GM12891 (cell line): ENCODE data around the gene FCRLA.
"Not testable (repeated sequence)": the region's sequence is repeated elsewhere in the genome, so short reads cannot be mapped to it uniquely, and the experiment has no call there.

Source experiments
- DNase-seq: peaks from one replicate; pipeline ENCODE4 v3.0.0; 2011; ENCODE audit warnings: low spot score; ENCODE audit not compliant: insufficient read length
- FAIRE-seq: peaks from 2 replicates; lab custom pipeline; 2011; peaks lifted over from hg19 to GRCh38; lab: Jason Lieb, UNC
- PAX5 ChIP-seq: IDR thresholded peaks from 2 replicates; pipeline ENCODE4 v1.6.1; 2011; ENCODE audit warnings: low read length, moderate library complexity, mild to moderate bottlenecking; ENCODE audit not compliant: insufficient read depth, severe bottlenecking
- POLR2A ChIP-seq: IDR thresholded peaks from 2 replicates; pipeline ENCODE4 v1.6.1; 2011; ENCODE audit warnings: low read depth, low read length, control low read depth
- POLR2AphosphoS5 ChIP-seq: IDR thresholded peaks from 2 replicates; pipeline ENCODE4 v1.6.1; 2011; ENCODE audit warnings: low read depth, low read length, control low read depth
- POU2F2 ChIP-seq: IDR thresholded peaks from 2 replicates; pipeline ENCODE4 v1.6.1; 2011; ENCODE audit warnings: low read depth, mild to moderate bottlenecking, control low read depth, low read length, moderate library complexity
- SPI1 ChIP-seq: IDR thresholded peaks from 2 replicates; pipeline ENCODE4 v1.6.1; 2011; ENCODE audit warnings: low read depth, low read length, control low read depth
- TAF1 ChIP-seq: IDR thresholded peaks from 2 replicates; pipeline ENCODE4 v1.6.1; 2011; ENCODE audit warnings: low read depth, low read length, control low read depth

Gene FCRLA

GRCh38 chr1:161710560-161710959 is 3.5 kb downstream of the FCRLA start:
- no peak for TF ChIP-seq SPI1
- TF ChIP-seq PAX5, result no peak
- no peak for TF ChIP-seq POU2F2
- TF ChIP-seq POLR2AphosphoS5, result no peak
- TF ChIP-seq TAF1, result no peak
- TF ChIP-seq POLR2A, result no peak
- DNase-seq, result no peak
- peak; percentile 13 for FAIRE-seq

DNA sequence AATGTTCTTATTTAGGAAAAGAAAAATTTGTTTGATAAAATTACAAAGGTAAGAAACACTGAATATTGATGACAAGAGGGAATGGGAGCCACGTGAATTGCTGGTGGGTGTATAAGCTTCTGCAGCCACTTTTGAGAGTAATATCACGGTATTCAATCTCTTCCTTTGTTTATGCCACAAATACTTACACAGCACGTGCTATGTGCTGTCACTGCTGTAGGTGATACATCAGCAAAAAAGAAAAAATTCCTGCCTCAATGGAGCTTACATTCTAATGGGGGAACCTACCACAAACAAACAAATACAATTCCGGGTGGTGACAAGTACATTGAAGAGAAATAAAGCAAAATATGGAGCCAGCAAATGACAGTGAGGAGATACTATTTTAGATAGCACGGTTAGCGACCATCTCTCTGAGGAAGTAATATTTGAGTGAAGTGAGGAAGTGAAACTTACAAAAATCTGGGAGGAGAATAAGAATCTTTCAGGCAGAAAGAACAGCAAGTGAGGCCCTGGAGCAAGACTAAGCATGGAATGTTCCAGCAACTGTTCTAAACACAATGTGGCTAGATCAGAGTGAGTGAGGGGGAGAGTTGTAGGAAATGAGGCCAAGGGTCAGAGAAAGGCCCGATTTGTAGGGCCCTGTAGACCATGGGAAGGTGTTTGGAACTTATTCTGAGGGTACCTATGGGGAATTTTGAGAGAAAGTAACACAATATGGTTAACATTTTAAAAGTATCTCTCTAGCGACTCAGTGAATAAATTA is 11.7 kb downstream of the FCRLA start:
- FAIRE-seq (peak; percentile 73), DNase-seq (no peak)
- TF ChIP-seq SPI1, result peak; percentile 99
- no peak; the same call in 1 of the 2 replicates for TF ChIP-seq TAF1
- no peak for TF ChIP-seq POLR2A
- TF ChIP-seq PAX5, result peak; percentile 12
- no peak for TF ChIP-seq POLR2AphosphoS5

DNA sequence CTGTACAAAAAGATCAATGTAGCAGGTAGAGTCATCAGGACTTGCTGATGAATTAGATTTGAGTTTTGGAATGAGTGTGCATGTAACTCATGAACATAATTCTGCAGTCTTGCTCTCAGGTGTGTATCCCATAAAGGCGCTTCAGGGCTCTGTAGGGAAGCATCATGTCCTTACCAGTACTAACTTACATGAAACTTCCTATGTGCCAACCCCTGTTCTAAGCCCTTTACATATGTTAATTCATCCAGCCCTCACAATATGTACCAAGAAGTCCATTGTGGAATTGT is 12.2 kb downstream of the FCRLA start:
- TF ChIP-seq PAX5, result no peak
- TF ChIP-seq TAF1, result no peak
- TF ChIP-seq POLR2A, result no peak
- no peak for TF ChIP-seq SPI1
- TF ChIP-seq POLR2AphosphoS5, result no peak
- no peak for TF ChIP-seq POU2F2
- DNase-seq, result no peak

DNA sequence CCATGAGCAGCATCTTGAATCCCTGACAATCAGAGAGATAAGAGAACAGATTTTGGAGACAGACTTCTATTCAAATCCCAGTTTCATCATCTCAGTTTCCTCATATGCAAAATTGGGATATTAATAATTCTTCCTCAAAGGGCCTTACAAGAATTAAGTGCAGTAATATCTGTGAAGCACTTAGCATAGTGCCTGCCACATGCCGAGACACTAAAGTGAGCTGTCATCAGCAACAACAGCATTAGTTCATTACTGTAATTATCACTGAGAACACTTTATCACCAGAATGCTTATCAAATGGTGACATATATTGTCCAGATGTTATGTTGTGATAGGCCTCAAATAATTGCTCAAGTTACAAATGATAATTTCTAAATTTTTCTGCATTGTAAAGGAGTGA is 13.4 kb downstream of the FCRLA start:
- TF ChIP-seq PAX5 (no peak), POU2F2 (no peak), SPI1 (no peak), POLR2AphosphoS5 (no peak)
- DNase-seq, result no peak
- no peak for FAIRE-seq

More for the DNA sequence above, 12.2 kb downstream of the FCRLA start:
- no peak for FAIRE-seq

DNA sequence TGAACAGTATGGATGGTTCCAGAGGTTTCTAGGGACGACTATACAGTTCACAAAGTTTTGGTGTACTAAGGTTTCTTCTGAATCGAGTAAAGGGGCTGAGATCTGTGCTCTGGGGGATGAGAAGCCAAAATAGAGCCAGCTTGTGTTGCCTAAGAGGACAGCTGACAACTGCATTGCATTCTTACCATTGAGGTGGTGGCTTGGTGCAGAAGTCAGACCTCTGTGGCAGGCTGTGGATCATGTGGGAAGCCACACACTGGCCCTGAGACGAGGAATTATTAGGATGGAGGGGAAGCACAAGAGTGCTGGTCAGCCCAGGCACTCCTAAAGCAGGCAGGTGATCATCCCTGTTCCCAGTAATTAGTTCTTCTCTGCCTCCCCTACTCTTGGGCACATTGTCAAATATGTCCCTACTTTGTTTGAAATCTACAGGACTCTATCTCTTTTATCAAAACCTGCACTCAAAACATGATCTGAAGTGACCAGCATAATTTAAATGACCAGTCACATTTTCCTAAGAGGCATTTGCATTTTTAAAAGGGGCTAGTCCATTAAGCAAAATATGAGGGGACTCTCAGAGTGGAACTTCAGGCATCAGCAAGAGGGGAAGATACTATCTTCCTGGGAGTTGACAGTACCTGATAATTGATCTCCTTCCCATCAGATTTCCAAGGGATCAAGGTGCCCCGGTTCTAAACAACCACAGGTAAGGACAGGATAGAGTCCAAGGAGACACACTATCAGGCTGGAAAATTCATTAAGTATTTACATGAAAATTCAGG is 14.1 kb downstream of the FCRLA start, which contains the start of gene FCRLB:
FCRLB (plus strand) TSS at position 589 of the 782 bp plus-strand sequence. CDS start 1,129 bp downstream, outside the sequence.
- no peak for TF ChIP-seq POLR2A
- FAIRE-seq (no peak), DNase-seq (no peak)

DNA sequence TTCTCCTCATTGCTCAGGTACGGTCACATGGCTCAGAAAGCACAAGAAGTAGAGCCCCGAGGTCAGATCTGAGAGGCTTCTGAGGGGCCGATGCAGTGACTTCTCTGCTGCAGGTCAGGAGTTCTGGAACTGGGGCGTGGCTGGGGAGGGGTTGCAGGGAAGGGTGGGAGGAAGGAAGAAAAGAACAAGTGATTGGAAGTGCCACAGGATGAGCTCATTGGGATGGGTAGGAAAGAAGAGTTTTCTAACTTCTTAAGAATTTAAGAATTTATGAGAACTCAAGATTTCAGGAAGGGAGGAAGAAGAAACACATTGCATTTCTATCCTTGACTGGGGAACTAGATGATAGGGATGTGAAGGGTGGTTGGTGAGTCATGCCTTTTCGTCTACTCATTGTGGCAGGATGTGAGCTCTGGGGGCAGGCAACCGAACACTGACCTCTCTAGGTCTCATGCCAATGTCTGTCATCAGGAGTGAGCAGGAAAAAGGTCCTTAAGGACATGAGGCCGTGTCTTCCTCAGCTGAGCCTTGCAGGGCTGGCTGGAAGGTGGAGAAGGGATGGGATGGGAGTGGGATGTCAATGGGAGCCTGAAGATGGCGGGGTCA is 14.8 kb downstream of the FCRLA start:
- no peak for DNase-seq
- TF ChIP-seq TAF1 (no peak), SPI1 (no peak), PAX5 (no peak), POLR2AphosphoS5 (no peak), POU2F2 (no peak), POLR2A (no peak)
- peak; percentile 43 for FAIRE-seq

DNA sequence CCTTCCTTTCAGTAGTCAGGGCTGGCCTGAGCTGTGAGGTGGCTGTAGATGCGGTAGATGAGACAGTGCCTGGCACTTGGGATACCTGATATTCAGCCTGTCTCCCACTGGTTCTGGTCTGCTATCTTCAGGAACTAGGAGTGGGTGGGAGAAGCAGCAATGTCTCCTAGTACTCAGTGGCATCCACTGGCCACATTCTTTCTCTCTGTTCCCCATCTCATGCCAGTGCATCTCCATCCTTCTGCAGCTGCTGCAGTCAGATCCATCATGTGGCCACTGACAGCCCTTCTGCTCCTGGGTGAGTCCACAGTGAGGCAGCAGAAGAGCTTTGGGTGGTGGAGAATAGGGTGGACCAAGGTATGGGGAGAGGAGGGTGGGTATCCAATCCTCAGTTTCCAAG is 15.4 kb downstream of the FCRLA start:
- FAIRE-seq (no peak), DNase-seq (no peak)
- TF ChIP-seq TAF1 (no peak), POU2F2 (no peak), POLR2A (no peak), PAX5 (no peak), POLR2AphosphoS5 (no peak), SPI1 (no peak)

DNA sequence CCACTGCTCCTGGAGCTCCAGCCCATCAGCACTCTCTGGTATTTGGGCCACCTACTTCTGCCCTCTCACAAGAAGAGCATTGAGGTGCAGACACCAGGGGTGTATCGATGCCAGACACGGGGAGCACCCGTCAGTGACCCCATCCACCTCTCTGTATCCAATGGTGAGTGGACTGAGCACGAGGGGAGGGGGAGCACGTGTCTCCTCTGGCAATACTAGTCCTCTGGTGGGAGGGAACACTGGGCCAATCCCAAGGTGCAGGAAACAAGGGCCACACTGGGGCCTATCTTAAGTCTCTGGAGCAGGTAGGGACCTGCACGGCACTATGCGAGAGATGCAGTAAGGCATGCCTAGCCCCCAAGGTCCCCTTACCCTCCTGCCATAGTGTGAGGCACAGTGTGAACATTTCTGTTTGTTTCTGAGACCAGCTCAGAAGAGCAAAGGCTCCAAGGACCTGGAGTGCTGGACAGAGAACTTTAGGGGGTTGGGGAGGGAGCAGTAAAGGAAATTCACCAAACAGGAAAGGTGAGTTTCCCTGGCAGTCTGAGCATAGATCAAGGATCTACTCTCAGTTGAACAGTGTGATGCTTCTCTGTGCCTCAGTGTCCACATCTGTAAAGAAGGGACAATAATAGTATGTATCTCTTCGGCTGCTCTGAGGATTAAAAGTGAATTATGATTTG is 16.6 kb downstream of the FCRLA start:
- FAIRE-seq, result no peak
- TF ChIP-seq TAF1, result no peak
- no peak for TF ChIP-seq PAX5
- no peak for TF ChIP-seq POU2F2
- DNase-seq, result no peak

DNA sequence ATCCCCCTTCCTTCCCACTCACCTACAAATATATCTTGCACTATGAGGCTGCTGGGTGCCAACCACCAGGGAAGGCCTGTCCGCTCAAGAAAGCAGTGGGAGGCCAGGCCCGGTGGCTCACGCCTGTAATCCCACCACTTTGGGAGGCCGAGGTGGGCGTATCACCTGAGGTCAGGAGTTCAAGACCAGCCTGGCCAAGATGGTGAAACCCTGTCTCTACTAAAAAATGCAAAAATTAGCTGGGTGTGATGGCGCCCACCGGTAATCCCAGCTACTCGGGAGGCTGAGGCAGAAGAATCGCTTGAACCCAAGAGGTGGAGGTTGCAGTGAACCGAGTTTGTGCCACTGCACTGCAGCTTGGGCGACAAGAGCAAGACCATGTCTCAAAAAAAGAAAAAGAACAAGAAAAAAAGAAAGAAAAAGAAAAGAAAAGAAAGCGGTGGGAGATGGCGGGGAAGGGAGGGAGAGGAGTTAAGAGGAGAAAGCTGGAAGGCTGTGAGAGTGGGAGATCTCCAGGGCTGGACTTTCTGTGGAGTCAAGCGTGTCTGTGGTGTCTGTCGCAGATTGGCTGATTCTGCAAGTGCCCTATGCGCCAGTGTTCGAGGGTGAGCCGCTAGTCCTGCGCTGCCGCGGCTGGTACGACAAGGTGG is 18.4 kb downstream of the FCRLA start:
- DNase-seq, FAIRE-seq: not testable (repeated sequence)
